ENCODE measurements around the gene DNAJC4.

Gene DNAJC4

DNA sequence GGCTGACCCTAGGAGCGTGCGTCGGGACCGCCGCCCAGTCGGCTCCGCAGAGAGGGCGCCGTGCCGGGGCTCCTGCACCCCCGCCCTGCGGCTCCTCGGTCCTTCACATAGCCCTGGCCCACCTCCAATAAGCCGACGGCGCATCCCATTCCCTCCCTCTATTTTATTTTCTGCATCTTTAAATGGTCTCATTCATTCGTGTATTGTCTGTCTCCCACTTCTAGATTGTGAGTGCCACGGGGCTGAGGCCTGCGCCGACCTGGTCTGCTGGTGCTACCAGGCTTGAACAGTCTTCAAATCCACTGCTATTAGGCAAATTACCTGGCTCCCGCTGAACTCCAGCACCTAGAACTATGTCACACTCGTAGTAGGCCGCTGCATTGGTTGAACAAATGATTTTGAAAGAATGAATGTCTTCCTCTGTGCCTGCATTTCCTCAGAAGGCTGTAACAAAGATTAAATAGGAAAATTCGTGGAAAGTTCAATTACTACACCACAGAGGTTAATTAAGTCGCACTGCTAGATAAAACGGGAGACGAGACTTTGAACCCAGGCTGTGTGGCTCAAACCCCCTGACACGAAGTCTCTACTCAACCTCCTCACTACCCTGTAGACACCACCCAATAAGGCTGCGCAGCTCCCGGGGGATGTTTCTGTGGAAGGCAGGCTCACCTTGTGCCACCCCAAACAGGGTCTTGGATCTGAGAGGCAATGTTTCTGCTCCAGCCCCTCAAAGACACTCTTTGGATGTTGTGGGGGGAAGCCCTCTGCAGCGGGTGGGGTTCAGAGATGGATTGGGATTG lies 17.6 kb downstream of the DNAJC4 start:
- no peak for TF ChIP-seq ZNF274 (IDR thresholded peaks at IDR 0.05; ENCODE audit: low read depth, low read length)
- H3K4me3 ChIP-seq (ENCODE audit: low read length), result no peak overlapping the region

- no peak for TF ChIP-seq ZNF274 (IDR thresholded peaks at IDR 0.05; ENCODE audit: low read depth, low read length)
- H3K4me3 ChIP-seq (ENCODE audit: low read length), result no peak overlapping the region
Measured at GRCh38 chr11:64248578-64248977, 18.2 kb downstream of the DNAJC4 start.

GRCh38 chr11:64249038-64249437 lies 18.7 kb downstream of the DNAJC4 start:
- TF ChIP-seq ZNF274 (IDR thresholded peaks at IDR 0.05; ENCODE audit: low read depth, low read length), result no peak
- H3K4me3 ChIP-seq (ENCODE audit: low read length), result no peak overlapping the region

GRCh38 chr11:64249563-64250414 lies 19.4 kb downstream of the DNAJC4 start:
- no peak overlapping the region for H3K4me3 ChIP-seq (ENCODE audit: low read length)
- no peak for TF ChIP-seq ZNF274 (IDR thresholded peaks at IDR 0.05; ENCODE audit: low read depth, low read length)

DNA sequence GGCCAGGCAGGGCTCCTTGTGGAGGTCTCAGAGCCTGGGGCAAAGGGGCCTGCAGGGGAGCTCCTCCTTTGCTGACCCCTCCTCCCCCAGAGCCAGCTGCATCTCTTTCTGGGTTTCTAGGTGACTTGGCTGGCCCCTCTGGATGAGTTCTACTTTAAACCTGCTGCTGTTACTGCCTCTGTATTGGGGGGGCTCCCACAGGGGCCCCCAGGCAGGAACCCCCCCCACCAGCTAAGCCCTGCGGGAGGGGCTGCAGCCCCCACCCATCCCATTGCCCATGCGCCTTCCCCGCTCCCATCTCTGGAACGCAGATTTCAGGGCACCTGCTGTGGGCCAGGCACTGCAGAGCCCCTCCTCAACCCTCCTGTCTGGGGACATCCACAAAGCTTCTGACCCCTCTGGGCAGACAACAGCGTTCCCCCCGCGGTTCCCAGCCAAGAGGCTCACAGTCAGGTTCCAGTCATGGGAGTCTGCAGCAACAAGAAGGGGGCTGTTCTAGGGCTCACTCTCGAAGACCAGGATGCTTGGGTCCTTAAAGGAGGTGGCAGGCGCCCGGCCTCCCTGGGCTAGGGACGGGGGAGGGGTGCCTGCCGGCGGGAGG lies 20.2 kb downstream of the DNAJC4 start:
- no peak for TF ChIP-seq ZNF274 (IDR thresholded peaks at IDR 0.05; ENCODE audit: low read depth, low read length)
- no peak overlapping the region; the same call in 1 of the 2 replicates for H3K4me3 ChIP-seq (ENCODE audit: low read length)

- H3K4me3 ChIP-seq (ENCODE audit: low read length), result peak within 1 kb of the TSS; percentile 80
- TF ChIP-seq ZNF274 (IDR thresholded peaks at IDR 0.05; ENCODE audit: low read depth, low read length), result no peak
Measured at GRCh38 chr11:64251016-64251752, 20.8 kb downstream of the DNAJC4 start, which contains the start of gene PLCB3. TSS of gene PLCB3 (plus strand) at chr11:64251530. CDS start at chr11:64251650, 120 bp downstream.

DNA sequence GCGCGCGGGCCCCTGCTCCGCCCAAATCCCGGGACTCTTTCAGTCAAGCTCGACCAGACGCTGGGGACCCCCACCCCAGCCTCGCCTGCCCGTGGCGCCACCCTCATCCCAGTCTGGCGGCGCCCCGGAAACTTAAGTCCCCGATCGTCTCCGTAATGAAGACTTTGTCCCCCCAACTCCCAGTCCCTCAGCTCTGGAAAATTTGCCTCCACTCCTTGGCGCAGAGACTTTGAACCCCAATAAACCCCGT lies 21.3 kb downstream of the DNAJC4 start:
- no peak for TF ChIP-seq ZNF274 (IDR thresholded peaks at IDR 0.05; ENCODE audit: low read depth, low read length)
- H3K4me3 ChIP-seq (ENCODE audit: low read length), result peak overlapping the region; percentile 80

DNA sequence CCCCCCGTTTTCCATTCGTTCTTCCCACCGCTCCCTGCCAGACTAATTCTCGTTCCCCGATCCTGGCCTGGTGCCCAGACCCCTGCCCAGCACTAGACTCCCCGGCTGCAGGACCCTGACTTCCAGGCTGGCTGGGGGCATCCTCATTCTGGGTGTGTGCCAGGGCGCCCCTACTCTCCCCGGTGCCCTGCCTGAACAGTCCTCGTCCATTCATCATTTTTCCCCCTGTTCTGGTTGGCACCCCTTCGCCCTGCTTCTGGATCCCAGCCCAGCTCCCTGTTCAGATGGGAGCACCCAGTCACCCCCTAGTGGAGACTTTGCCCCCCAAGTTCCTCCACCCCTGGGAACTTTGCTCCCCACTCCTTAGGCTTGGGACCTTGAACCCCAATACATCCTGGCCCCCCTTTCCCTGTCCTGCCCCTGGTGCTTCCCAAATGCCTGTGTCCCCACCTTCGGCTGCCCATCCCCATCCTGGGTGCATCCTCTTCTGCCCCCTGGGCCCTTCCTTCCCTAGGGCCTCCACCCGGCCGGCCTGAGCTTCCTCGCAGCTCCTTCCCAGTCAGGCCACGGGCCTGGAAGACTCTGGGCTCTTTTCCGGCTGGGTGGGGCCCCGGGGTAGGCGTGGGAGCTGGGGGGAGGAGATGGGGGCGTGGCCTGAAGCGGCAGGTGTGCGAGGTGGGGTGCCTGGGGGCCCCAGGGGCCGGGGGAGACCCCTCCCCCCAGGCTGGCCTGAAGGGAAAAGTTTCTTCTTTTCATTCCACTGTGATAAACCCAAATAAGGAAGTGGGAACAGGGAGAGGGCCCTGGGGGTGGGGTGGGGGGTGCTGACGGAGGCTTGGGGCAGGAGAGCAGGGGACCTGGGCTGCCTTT lies 21.9 kb downstream of the DNAJC4 start:
- no peak for TF ChIP-seq ZNF274 (IDR thresholded peaks at IDR 0.05; ENCODE audit: low read depth, low read length)
- H3K4me3 ChIP-seq (ENCODE audit: low read length), result peak overlapping the region; percentile 80

- no peak for TF ChIP-seq ZNF274 (IDR thresholded peaks at IDR 0.05; ENCODE audit: low read depth, low read length)
- H3K4me3 ChIP-seq (ENCODE audit: low read length), result no peak overlapping the region
Measured at GRCh38 chr11:64253043-64253442, 22.7 kb downstream of the DNAJC4 start.

DNA sequence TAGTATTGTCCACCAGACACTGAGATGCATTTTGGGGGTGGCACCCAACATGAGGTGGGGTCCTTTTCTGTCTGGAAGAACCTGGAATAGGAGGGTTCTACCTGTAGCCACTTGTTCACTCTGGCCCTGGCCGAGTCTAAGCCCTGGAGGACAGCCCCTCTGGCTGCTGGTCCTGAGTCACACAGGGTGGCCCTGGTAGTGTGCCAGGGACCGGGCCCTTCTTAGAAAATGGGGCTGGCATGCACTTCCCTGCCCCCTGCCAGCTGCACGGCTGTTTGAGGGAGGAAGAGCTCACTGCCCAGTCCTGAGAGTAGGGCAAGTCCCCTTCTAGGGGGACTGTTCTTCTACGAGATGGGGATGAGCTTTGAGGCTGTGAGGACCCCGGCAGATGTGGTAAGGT lies 23.1 kb downstream of the DNAJC4 start:
- no peak for TF ChIP-seq ZNF274 (IDR thresholded peaks at IDR 0.05; ENCODE audit: low read depth, low read length)
- H3K4me3 ChIP-seq (ENCODE audit: low read length), result no peak overlapping the region

DNA sequence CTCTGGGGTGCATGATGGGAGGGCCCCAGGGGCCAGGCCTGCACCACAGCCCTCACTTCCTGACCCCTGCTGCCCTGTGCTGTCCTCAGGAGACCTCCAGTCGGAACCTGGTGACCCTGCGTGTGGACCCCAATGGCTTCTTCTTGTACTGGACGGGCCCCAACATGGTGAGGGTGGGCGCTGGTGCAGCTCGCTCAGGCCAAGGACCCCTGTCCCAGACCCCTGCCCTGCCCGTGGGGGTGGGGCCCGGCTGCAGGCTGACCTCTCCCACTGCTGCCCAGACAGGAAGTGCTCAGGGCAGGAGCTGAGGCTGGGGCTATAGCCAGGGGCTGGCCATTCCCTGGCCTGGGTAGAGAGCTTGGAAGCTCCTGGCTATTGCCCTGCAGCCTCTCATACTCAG lies 24.0 kb downstream of the DNAJC4 start:
- TF ChIP-seq ZNF274 (IDR thresholded peaks at IDR 0.05; ENCODE audit: low read depth, low read length), result no peak
- H3K4me3 ChIP-seq (ENCODE audit: low read length), result no peak overlapping the region

DNA sequence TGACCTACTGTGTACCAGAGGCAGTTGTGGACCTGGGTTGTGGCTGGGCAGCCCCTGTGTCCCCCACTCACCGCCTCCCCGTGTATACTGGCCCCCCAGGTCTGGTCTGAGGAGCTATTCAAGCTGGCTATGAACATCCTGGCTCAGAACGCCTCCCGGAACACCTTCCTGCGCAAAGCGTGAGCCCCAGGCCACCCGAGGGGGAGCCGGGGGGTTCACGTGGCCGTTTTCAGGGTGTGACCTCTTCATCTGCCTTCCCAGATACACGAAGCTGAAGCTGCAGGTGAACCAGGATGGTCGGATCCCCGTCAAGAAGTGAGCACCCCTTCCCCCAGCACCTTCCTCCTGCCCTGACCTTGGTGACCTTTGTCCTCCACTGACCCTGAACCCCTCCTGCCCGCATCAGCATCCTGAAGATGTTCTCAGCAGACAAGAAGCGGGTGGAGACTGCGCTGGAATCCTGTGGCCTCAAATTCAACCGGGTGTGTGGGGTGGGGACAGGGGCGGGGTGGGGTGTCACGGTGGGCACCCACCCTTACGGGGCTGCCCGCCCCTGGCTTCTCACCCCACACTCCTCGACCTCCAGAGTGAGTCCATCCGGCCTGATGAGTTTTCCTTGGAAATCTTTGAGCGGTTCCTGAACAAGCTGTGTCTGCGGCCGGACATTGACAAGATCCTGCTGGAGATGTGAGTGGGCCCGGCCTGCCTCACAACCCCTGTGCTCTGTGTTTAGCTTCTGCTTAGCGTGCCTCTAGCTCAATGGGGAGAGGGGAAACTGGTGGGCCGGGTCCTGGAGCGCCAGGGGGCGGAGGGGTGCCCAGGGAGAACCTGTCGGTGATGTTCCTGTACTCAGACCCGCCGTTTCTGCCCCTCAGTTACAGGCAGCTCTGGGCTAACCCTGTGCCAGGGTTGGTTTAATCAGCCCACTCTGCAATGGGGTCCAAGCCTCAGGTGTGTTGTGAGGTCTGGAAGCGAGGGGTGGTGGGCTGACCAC lies 25.1 kb downstream of the DNAJC4 start:
- no peak overlapping the region for H3K4me3 ChIP-seq (ENCODE audit: low read length)
- TF ChIP-seq ZNF274 (IDR thresholded peaks at IDR 0.05; ENCODE audit: low read depth, low read length), result no peak

Data from GM08714 (cell line).